Stomach (tissue), 4 donors: ENCODE measurements around the gene SYNGR3.

Source experiments
- POLR2A ChIP-seq, 4 donors: fragments of 450-650 bp; IDR thresholded peaks; one replicate each; pipeline ENCODE4 v1.6.1; 2016; ENCODE audit warnings: antibody characterized with exemption in 4 of 4, control low read depth in 2 of 4, mild to moderate bottlenecking in 1 of 4, moderate library complexity in 1 of 4
- POLR2AphosphoS5 ChIP-seq, 3 donors: sonication (generic); formaldehyde crosslinking; IDR thresholded peaks; one replicate each; pipeline ENCODE4 v1.6.1; 2016; ENCODE audit warnings: antibody characterized with exemption in 3 of 3
- TF ChIP-seq, protein P1 (sequence below), 7 experiments: fragments of 450-650 bp in 4 of 7; fragments of 200-600 bp in 3 of 7; sonication (generic) in 3 of 7; IDR thresholded peaks; one replicate each; pipeline ENCODE4 v1.5.1; 2016 to 2019; ENCODE audit warnings: antibody characterized with exemption in 7 of 7, control low read depth in 2 of 7, mild to moderate bottlenecking in 1 of 7

DNA sequence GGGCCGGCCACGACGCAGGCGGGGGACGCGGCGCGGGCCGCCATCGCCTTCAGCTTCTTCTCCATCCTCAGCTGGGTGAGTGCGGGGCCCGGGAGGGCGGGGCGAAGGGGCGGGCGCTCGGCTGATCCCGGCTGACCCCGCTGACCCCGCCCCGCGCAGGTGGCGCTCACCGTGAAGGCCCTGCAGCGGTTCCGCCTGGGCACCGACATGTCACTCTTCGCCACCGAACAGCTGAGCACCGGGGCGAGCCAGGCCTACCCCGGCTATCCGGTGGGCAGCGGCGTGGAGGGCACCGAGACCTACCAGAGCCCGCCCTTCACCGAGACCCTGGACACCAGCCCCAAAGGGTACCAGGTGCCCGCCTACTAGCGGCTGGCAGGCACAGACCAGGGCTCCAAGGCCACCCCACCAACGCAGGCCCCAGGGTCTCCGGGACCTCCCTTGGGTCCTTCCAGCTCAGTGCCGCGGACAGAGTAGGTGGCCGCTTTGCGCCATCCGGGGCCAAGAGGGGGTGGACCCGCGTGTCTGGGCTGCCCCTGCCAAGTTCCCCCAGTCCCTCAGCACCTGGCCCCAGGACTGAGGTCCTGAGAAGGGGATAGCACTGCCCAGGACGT, 3.0 kb downstream of the SYNGR3 start:
- TF ChIP-seq, protein P1, sequence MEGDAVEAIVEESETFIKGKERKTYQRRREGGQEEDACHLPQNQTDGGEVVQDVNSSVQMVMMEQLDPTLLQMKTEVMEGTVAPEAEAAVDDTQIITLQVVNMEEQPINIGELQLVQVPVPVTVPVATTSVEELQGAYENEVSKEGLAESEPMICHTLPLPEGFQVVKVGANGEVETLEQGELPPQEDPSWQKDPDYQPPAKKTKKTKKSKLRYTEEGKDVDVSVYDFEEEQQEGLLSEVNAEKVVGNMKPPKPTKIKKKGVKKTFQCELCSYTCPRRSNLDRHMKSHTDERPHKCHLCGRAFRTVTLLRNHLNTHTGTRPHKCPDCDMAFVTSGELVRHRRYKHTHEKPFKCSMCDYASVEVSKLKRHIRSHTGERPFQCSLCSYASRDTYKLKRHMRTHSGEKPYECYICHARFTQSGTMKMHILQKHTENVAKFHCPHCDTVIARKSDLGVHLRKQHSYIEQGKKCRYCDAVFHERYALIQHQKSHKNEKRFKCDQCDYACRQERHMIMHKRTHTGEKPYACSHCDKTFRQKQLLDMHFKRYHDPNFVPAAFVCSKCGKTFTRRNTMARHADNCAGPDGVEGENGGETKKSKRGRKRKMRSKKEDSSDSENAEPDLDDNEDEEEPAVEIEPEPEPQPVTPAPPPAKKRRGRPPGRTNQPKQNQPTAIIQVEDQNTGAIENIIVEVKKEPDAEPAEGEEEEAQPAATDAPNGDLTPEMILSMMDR (IDR thresholded peaks at IDR 0.05), result no peak
- TF ChIP-seq POLR2AphosphoS5 (IDR thresholded peaks at IDR 0.05) (no peak), POLR2A (IDR thresholded peaks at IDR 0.05) (no peak)
